ENCODE measurements around the gene SGCA. TPM values are rescaled to one million over a fixed set of nuclear protein-coding genes. Genes with fewer than 3 reads are reported as not detected.
A peak's percentile ranks its signal among the peaks of the same experiment; 100 is the strongest.

The SGCA gene
- total RNA-seq, 1 experiment from 2014 or later = not detected

DNA sequence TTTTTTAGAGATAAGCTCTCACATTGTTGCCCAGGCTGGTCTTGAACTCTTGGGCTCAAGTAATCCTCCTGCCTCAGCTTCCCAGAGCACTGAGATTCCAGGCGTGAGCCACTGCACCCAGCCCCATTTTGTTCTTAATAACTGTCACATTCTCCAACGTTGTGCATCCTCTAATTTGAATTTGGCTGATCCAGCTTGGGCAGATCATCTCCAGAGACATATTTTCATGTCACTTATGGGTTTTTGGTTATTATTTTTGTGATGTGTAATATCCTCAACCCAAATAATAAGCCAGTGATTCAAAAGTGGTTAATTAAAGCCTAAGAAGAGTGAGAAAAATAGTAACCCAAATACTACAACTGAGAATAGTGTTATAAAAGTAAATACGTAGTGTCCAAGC lies 51.8 kb downstream of the SGCA start:
- H3K9ac ChIP-seq (ENCODE audit: low read length) = no peak overlapping the region

DNA sequence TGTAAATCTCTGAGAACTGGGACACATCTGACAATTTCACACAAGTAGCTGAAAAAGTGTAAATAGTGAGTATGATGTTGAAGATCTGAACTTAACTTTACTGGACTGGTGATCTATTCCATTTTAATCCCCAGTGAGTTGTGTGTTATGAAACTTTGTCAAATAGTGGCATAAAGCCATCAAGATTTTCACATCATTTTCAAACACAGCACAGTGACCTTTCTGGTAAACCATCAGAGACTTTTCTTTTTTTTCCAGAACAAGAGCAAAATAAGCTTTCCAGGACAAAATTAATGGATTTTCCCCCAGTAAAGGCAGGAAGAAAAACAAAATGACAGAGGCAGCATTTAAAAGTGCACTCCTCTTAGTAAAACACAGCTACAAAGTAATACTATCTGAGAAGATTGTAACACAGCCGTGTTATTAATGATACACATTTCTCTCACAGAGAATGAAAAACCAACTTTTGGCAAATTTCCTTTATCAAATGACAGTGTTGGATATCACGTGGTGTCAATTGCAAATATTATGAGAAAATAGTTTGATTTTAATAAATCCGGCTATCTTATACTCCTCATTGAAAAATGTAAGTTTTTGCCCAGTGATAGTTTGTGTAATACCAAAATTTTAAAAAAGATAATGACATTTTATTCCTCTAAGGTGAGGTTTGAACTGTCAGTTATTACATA lies 52.4 kb downstream of the SGCA start:
- no peaks in the 10 kb centered on the region for H3K9me3 ChIP-seq (ENCODE audit: low read length)
- H3K27ac ChIP-seq (ENCODE audit: low read length) = peak overlapping the region; percentile 89
- peaks cover 11% of the 10 kb centered on the region for H3F3A ChIP-seq (ENCODE audit: low read length, unreplicated experiment)
- TF ChIP-seq EZH2 (IDR thresholded peaks at IDR 0.05; ENCODE audit: low read length, unreplicated experiment) (no peak), EZH2phosphoT487 (IDR thresholded peaks at IDR 0.05; ENCODE audit: borderline replicate concordance, low read length) (no peak)
- TF ChIP-seq, protein P1, sequence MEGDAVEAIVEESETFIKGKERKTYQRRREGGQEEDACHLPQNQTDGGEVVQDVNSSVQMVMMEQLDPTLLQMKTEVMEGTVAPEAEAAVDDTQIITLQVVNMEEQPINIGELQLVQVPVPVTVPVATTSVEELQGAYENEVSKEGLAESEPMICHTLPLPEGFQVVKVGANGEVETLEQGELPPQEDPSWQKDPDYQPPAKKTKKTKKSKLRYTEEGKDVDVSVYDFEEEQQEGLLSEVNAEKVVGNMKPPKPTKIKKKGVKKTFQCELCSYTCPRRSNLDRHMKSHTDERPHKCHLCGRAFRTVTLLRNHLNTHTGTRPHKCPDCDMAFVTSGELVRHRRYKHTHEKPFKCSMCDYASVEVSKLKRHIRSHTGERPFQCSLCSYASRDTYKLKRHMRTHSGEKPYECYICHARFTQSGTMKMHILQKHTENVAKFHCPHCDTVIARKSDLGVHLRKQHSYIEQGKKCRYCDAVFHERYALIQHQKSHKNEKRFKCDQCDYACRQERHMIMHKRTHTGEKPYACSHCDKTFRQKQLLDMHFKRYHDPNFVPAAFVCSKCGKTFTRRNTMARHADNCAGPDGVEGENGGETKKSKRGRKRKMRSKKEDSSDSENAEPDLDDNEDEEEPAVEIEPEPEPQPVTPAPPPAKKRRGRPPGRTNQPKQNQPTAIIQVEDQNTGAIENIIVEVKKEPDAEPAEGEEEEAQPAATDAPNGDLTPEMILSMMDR (conservative IDR thresholded peaks at IDR 0.05; ENCODE audit: low read depth, low read length) = no peak
- 0 out of 2 replicates have a peak overlapping the region, but pooled peaks have one; percentile 1 for H2AFZ ChIP-seq (ENCODE audit: low read length)
- peak overlapping the region; percentile 13; the same call in 1 of the 2 replicates for H3K4me3 ChIP-seq (ENCODE audit: low read length)
- ChIA-PET POLR2A (ENCODE audit: unreplicated experiment) (no interaction called here), CTCF (no interaction called here)
- no peaks in the 10 kb centered on the region for H3K27me3 ChIP-seq (ENCODE audit: low read length)
- no peaks in the 10 kb centered on the region for H3K36me3 ChIP-seq (ENCODE audit: low read depth, low read length)
- BruUV-seq (replicated peaks) = no TSS peak
- H3K4me2 ChIP-seq (ENCODE audit: low read length) = peak overlapping the region; percentile 78
- H3K79me2 ChIP-seq (ENCODE audit: low read length) = no peaks in the 10 kb centered on the region
- intact Hi-C loops (cut with micrococcal nuclease) = loop anchor here (5.0 kb wide), 1 partner anchor 54 kb away; the partner anchor contains the start of gene TMEM92
- ATAC-seq = no peak
- peak; percentile 22 for DNase-seq
- H3K4me1 ChIP-seq (ENCODE audit: insufficient read depth, low read length) = peaks cover 44% of the 10 kb centered on the region
- H3K9ac ChIP-seq (ENCODE audit: low read length) = peak overlapping the region; percentile 46
- no peaks in the 10 kb centered on the region for H4K20me1 ChIP-seq (ENCODE audit: low read length)
- no peaks in the 10 kb centered on the region for H3K9me2 ChIP-seq (replicated peaks; ENCODE audit: low read length)

More for the DNA sequence above, 51.8 kb downstream of the SGCA start:
- Histone ChIP-seq H3K27me3 (ENCODE audit: low read length) (no peaks in the 10 kb centered on the region), H3K27ac (ENCODE audit: low read length) (peak overlapping the region; percentile 89; the same call in 1 of the 2 replicates), H2AFZ (ENCODE audit: low read length) (no peak overlapping the region), H3K4me2 (ENCODE audit: low read length) (peak overlapping the region; percentile 78; the same call in 1 of the 2 replicates), H3K9me3 (ENCODE audit: low read length) (no peaks in the 10 kb centered on the region), H3K36me3 (ENCODE audit: low read depth, low read length) (no peaks in the 10 kb centered on the region), H3K4me3 (ENCODE audit: low read length) (no peak overlapping the region), H3F3A (ENCODE audit: low read length, unreplicated experiment) (peaks cover 11% of the 10 kb centered on the region), H3K4me1 (ENCODE audit: insufficient read depth, low read length) (peaks cover 44% of the 10 kb centered on the region), H4K20me1 (ENCODE audit: low read length) (no peaks in the 10 kb centered on the region), H3K79me2 (ENCODE audit: low read length) (no peaks in the 10 kb centered on the region), H3K9me2 (replicated peaks; ENCODE audit: low read length) (no peaks in the 10 kb centered on the region)
- ATAC-seq (no peak), DNase-seq (no peak)
- no TSS peak for BruUV-seq (replicated peaks)
- intact Hi-C loops (cut with micrococcal nuclease) = loop anchor here (5.0 kb wide), 1 partner anchor 55 kb away; the partner anchor contains the start of gene TMEM92
- POLR2A ChIA-PET (ENCODE audit: unreplicated experiment) = no interaction called here
- CTCF ChIA-PET = no interaction called here
- TF ChIP-seq, protein P1 (conservative IDR thresholded peaks at IDR 0.05; ENCODE audit: low read depth, low read length) = no peak
- TF ChIP-seq EZH2 (IDR thresholded peaks at IDR 0.05; ENCODE audit: low read length, unreplicated experiment) = no peak
- no peak for TF ChIP-seq EZH2phosphoT487 (IDR thresholded peaks at IDR 0.05; ENCODE audit: borderline replicate concordance, low read length)
